Heart left ventricle (tissue), 16 donors: ENCODE measurements around the gene CCDC188. TPM values are rescaled to one million over a fixed set of nuclear protein-coding genes. Genes with fewer than 3 reads are reported as not detected.

Experiments used
- ATAC-seq, 4 donors: fragments of 200-7000 bp; cut with Tn5 transposase; one replicate each; pipeline ENCODE4 v1.9.1; 2020 to 2022; ENCODE audit warnings: moderate library complexity in 4 of 4, mild to moderate bottlenecking in 3 of 4, moderate number of reproducible peaks in 1 of 4
- DNase-seq, 5 donors: peaks; one replicate each; pipeline ENCODE4 v3.0.0-alpha.2; 2020
- H3K27ac ChIP-seq, 12 donors: fragments of 200-600 bp; sonication (generic) in 4 of 12; one replicate each; pipeline versions ENCODE4 v1.5.0 to v1.8.0; 2016 to 2022; ENCODE audit warnings: mild to moderate bottlenecking in 2 of 12
- H3K27me3 ChIP-seq, 9 donors: fragments of 200-600 bp; sonication (generic) in 2 of 9; one replicate each; pipeline versions ENCODE4 v1.5.1 to v1.8.0; 2016 to 2022; ENCODE audit warnings: mild to moderate bottlenecking in 3 of 9
- H3K36me3 ChIP-seq, 9 donors: fragments of 200-600 bp; sonication (generic) in 2 of 9; one replicate each; pipeline versions ENCODE4 v1.5.0 to v1.8.0; 2018 to 2022; ENCODE audit warnings: mild to moderate bottlenecking in 2 of 9
- H3K4me1 ChIP-seq, 12 donors: fragments of 200-600 bp; sonication (generic) in 4 of 12; one replicate each; pipeline versions ENCODE4 v1.5.0 to v1.8.0; 2016 to 2022; ENCODE audit warnings: mild to moderate bottlenecking in 3 of 12
- H3K4me3 ChIP-seq, 12 donors: fragments of 200-600 bp; sonication (generic) in 4 of 12; one replicate each; pipeline versions ENCODE4 v1.5.0 to v1.8.0; 2017 to 2022; ENCODE audit warnings: mild to moderate bottlenecking in 9 of 12, moderate library complexity in 4 of 12
- H3K9me3 ChIP-seq, 12 donors: fragments of 200-600 bp; sonication (generic) in 4 of 12; one replicate each; pipeline versions ENCODE4 v1.5.0 to v1.8.0; 2016 to 2022; ENCODE audit warnings: mild to moderate bottlenecking in 1 of 12
- CTCF ChIP-seq, 12 donors: fragments of 200-600 bp; sonication (generic) in 4 of 12; IDR thresholded peaks; one replicate each; pipeline versions ENCODE4 v1.5.0 to v1.8.0; 2018 to 2022; ENCODE audit warnings: antibody characterized with exemption in 12 of 12, mild to moderate bottlenecking in 5 of 12
- POLR2A ChIP-seq, 2 donors: fragments of 450-650 bp; IDR thresholded peaks; one replicate each; pipeline ENCODE4 v1.6.1; 2017; ENCODE audit warnings: antibody characterized with exemption in 2 of 2, mild to moderate bottlenecking in 2 of 2, moderate library complexity in 2 of 2
- WGBS, 4 donors: extraction: QIAGEN DNeasy Blood & Tissue Kit in 2 of 4; methylation state at CpG; one replicate each; pipeline versions ENCODE4 v1.1.5 to v1.1.7; 2013 to 2018; 5-methylcytosine and 5-hydroxymethylcytosine counted together
- intact Hi-C, 10 donors: fragments of 100-400 bp; cut with DNase I; formaldehyde crosslinking; loops; one replicate each; pipeline versions ENCODE4 v1.11.1 to v1.14.2; 2022
- polyA plus RNA-seq, 2 donors: library from polyadenylated mRNA; stranded (reverse); fragments of 200-250 nt; gene quantifications; one replicate each; pipeline ENCODE4 v1.2.3, GENCODE V29; 2013
- total RNA-seq, 9 donors: library from RNA; depleted of rRNA in 2 of 9; stranded (reverse); fragments of >200 nt in 2 of 9; fragmentation: NEBNext Ultra II Directional in 3 of 9; extraction: Animal tissue kit (Norgen Biotek cat#: 25700) in 3 of 9; gene quantifications; one replicate each; pipeline versions ENCODE4 v1.1.0 to v1.2.4, GENCODE V29; 2016 to 2023
- donor health status: ischemic (EF 13 %, LVEDD 7.1; RV severe dilation, severe dysfunction).
- donor health status: healthy with polysubstance abuse.
- donor health status: DM: no; HTN: yes; CAD: no.
- donor health status: DM: no; HTN: no; CAD: no.
- donor health status: ischemic (EF 25% LVEDD 6.9; RV normal size, moderate dysfunction).
- donor health status: ischemic (EF 25% LVEDD 5.7; RV mildly dilated, moderate dysfunction).
- donor health status: healthy.
- donor health status: DM: yes; HTN: yes; CAD: no.
- donor health status: ischemic (EF 35%, LVEDD 5.7; RV mildly dilated, moderate dysfunction).
- donor health status: nonischemic (EF 11% LVEDD 7.7; RV severe dilation, severe dysfunction).
- donor health status: DM: yes; HTN: yes; CAD: no.
- donor health status: PGD.
- donor health status: ischemic (EF 29% LVEDD 5.4; RV normal size, mild dysfunction).
- donor health status: nonischemic (EF 23%, LVEDD 6.1; RV moderate dilation, normal function).

The CCDC188 gene
- total and polyA plus RNA-seq, 11 donors: 0.17 to 1.0 (median 0.50) TPM; not detected in 4

- intact Hi-C loops: loop anchor here (1.0 to 5.0 kb wide), 7 partner anchors 81 to 128 kb away; partner anchors contain the start of gene RTN4R (in 6 of the 10)
- no peaks in the 10 kb centered on the region for H3K9me3 ChIP-seq
- peaks cover 0 to 10% (median 0%) of the 10 kb centered on the region in 9 donors for H3K27me3 ChIP-seq
- H3K4me1 ChIP-seq: peaks cover 0 to 11% (median 0%) of the 10 kb centered on the region in 12 donors
- H3K27ac ChIP-seq: no peak overlapping the region
- no peaks in the 10 kb centered on the region for H3K36me3 ChIP-seq
- DNase-seq (no peak), ATAC-seq (no peak)
- no peak overlapping the region for H3K4me3 ChIP-seq
- TF ChIP-seq POLR2A (IDR thresholded peaks at IDR 0.05) (no peak), CTCF (IDR thresholded peaks at IDR 0.05) (no peak)
- WGBS, 4 donors: 56 to 78% (median 67%) methylated on average over 10 to 15 of the region's 15 CpGs
Measured at GRCh38 chr22:20157430-20158183, 6.8 kb upstream of the CCDC188 start.

DNA sequence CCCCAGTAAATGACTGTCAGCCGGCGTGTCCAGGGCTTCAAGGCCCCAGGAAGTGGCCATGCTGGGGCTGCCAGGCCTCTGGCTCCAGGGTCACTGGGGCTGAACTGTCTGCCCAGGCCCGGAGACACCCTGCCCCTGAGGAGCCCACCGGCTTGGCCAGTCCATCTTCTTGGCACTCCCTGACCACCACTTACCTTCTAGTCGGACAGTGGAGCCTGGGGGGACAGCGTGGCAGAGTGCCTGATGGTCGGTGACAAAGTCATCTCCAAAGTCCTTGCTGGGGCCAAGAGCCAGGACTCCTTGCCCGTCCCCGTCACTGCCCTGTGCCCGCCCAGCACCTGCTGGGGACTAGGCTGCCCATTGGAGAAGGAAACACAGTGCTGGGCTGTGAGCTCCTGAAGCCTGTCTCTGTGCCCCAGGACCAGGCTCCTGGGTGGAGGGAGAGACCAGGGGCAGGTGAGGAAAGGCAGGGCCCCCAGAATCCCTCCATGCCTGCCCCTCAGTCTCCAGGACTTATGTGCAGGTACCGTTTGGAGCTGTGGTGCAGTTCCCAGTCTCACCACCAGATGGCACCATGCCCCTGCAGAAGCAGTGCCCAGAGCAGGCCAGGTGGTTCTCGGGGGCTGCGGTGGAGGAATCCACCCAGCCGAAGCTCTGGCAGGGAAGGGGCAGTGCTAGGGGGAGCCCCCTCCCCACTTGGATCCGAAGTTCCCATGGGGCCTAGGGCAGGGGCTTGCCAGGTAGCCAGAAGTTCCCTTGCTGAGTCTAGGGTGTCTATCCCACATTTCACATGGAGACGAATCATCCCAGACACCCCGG is 6.0 kb upstream of the CCDC188 start:
- H3K36me3 ChIP-seq: no peaks in the 10 kb centered on the region
- H3K27me3 ChIP-seq: peaks cover 0 to 10% (median 0%) of the 10 kb centered on the region in 9 donors
- peaks cover 0 to 11% (median 0%) of the 10 kb centered on the region in 12 donors for H3K4me1 ChIP-seq
- TF ChIP-seq CTCF (IDR thresholded peaks at IDR 0.05) (peak; percentile 96 to 100 (median 99)), POLR2A (IDR thresholded peaks at IDR 0.05) (no peak)
- H3K4me3 ChIP-seq: no peak overlapping the region
- DNase-seq: peak; percentile 75 to 91 (median 79)
- WGBS, 4 donors: 42 to 57% (median 44%) methylated on average over 10 to 17 of the region's 17 CpGs
- no peak overlapping the region for H3K27ac ChIP-seq
- ATAC-seq: peak; percentile 30 to 77 (median 72)
- no peaks in the 10 kb centered on the region for H3K9me3 ChIP-seq
- intact Hi-C loops: loop anchor here (1.0 to 5.0 kb wide), 6 partner anchors 81 to 128 kb away; partner anchors contain the start of gene RTN4R (in 6 of the 10)

- DNase-seq (no peak), ATAC-seq (no peak)
- Histone ChIP-seq H3K9me3 (no peaks in the 10 kb centered on the region), H3K27me3 (peaks cover 0 to 10% (median 0%) of the 10 kb centered on the region in 9 donors), H3K36me3 (no peaks in the 10 kb centered on the region), H3K4me3 (no peak overlapping the region), H3K4me1 (peaks cover 0 to 11% (median 0%) of the 10 kb centered on the region in 12 donors), H3K27ac (no peak overlapping the region)
- TF ChIP-seq CTCF (IDR thresholded peaks at IDR 0.05) (no peak), POLR2A (IDR thresholded peaks at IDR 0.05) (no peak)
- intact Hi-C loops: loop anchor here in 6 of 10 donors (2.0 to 5.0 kb wide), 3 partner anchors 111 to 129 kb away; partner anchors contain the start of gene RTN4R (in 4 of the 6)
- 62 to 66% (median 64%) methylated on average over 7 of the region's 7 CpGs for WGBS, 4 donors
Measured at GRCh38 chr22:20156042-20156389, 5.2 kb upstream of the CCDC188 start.
